Glutamatergic neuron (in vitro differentiated cells): Measurements from ENCODE around the gene SLC40A1. TPM values are rescaled to one million over a fixed set of nuclear protein-coding genes. Genes with fewer than 3 reads are reported as not detected.

Experiments used
- DNase-seq: peaks from one replicate; pipeline ENCODE4 v3.0.0; 2022
- H3K27ac Mint-ChIP-seq: one replicate; pipeline ENCODE4 v1.8.0; 2020; ENCODE audit warnings: mild to moderate bottlenecking, mixed read lengths, inconsistent platforms; ENCODE audit not compliant: unreplicated experiment
- H3K27me3 Mint-ChIP-seq: one replicate; pipeline ENCODE4 v1.8.0; 2020; ENCODE audit warnings: mild to moderate bottlenecking, moderate library complexity, mixed read lengths, inconsistent platforms; ENCODE audit not compliant: unreplicated experiment
- H3K36me3 Mint-ChIP-seq: one replicate; pipeline ENCODE4 v1.8.0; 2020; ENCODE audit warnings: mild to moderate bottlenecking, mixed read lengths, inconsistent platforms; ENCODE audit not compliant: unreplicated experiment
- H3K4me1 Mint-ChIP-seq: one replicate; pipeline ENCODE4 v1.8.0; 2020; ENCODE audit warnings: mild to moderate bottlenecking, low read depth, mixed read lengths, inconsistent platforms; ENCODE audit not compliant: unreplicated experiment
- H3K4me3 Mint-ChIP-seq: one replicate; pipeline ENCODE4 v1.8.0; 2020; ENCODE audit warnings: mild to moderate bottlenecking, mixed read lengths, inconsistent platforms; ENCODE audit not compliant: unreplicated experiment
- H3K9me3 Mint-ChIP-seq: one replicate; pipeline ENCODE4 v1.8.0; 2020; ENCODE audit warnings: mild to moderate bottlenecking, moderate library complexity, mixed read lengths, inconsistent platforms; ENCODE audit not compliant: unreplicated experiment
- total RNA-seq: library from RNA; stranded (reverse); fragmentation: NEBNext Ultra II Directional; extraction: Animal tissue kit (Norgen Biotek cat#: 25700); gene quantifications from one replicate; pipeline ENCODE4 v1.2.1, GENCODE V29; 2021; ENCODE audit not compliant: unreplicated experiment
- TF ChIP-seq, protein P1 (sequence below): fragments of 200-600 bp; sonication (generic); IDR thresholded peaks from one replicate; pipeline ENCODE4 v1.5.0; 2021; ENCODE audit not compliant: partially characterized antibody, unreplicated experiment

The SLC40A1 gene
- total RNA-seq, 1 donor from 2014 or later, result 0.56 TPM

DNA sequence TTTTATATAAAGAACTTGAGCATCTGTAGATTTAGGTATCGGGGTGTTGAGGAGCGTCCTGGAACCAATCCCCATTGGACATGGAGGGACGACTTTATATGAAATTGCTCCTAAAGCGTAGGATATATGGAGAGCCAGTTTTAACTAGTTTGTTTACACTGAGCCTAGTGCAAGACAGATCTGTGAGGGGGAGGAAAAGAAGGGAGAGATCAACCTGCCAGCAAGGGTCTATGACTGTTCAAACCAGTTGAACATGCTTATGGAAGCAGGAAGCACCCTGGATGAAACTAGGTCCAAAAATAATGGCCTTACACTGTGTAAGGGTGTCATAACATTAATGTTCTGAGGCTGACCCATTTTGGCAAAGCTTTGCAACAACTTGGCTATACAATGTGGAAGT, 34.0 kb upstream of the SLC40A1 start:
- TF ChIP-seq, protein P1, sequence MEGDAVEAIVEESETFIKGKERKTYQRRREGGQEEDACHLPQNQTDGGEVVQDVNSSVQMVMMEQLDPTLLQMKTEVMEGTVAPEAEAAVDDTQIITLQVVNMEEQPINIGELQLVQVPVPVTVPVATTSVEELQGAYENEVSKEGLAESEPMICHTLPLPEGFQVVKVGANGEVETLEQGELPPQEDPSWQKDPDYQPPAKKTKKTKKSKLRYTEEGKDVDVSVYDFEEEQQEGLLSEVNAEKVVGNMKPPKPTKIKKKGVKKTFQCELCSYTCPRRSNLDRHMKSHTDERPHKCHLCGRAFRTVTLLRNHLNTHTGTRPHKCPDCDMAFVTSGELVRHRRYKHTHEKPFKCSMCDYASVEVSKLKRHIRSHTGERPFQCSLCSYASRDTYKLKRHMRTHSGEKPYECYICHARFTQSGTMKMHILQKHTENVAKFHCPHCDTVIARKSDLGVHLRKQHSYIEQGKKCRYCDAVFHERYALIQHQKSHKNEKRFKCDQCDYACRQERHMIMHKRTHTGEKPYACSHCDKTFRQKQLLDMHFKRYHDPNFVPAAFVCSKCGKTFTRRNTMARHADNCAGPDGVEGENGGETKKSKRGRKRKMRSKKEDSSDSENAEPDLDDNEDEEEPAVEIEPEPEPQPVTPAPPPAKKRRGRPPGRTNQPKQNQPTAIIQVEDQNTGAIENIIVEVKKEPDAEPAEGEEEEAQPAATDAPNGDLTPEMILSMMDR, result no peak
- Mint-ChIP-seq H3K4me3 (no peak overlapping the region), H3K36me3 (no peaks in the 10 kb centered on the region), H3K4me1 (no peaks in the 10 kb centered on the region), H3K27ac (no peak overlapping the region), H3K9me3 (no peaks in the 10 kb centered on the region), H3K27me3 (no peaks in the 10 kb centered on the region)
- DNase-seq, result no peak

GRCh38 chr2:189613650-189614420, 33.2 kb upstream of the SLC40A1 start:
- no peak overlapping the region for H3K4me3 Mint-ChIP-seq
- H3K4me1 Mint-ChIP-seq, result no peaks in the 10 kb centered on the region
- no peaks in the 10 kb centered on the region for H3K9me3 Mint-ChIP-seq
- no peaks in the 10 kb centered on the region for H3K36me3 Mint-ChIP-seq
- no peak for DNase-seq
- H3K27ac Mint-ChIP-seq, result no peak overlapping the region
- TF ChIP-seq, protein P1, result no peak
- no peaks in the 10 kb centered on the region for H3K27me3 Mint-ChIP-seq

DNA sequence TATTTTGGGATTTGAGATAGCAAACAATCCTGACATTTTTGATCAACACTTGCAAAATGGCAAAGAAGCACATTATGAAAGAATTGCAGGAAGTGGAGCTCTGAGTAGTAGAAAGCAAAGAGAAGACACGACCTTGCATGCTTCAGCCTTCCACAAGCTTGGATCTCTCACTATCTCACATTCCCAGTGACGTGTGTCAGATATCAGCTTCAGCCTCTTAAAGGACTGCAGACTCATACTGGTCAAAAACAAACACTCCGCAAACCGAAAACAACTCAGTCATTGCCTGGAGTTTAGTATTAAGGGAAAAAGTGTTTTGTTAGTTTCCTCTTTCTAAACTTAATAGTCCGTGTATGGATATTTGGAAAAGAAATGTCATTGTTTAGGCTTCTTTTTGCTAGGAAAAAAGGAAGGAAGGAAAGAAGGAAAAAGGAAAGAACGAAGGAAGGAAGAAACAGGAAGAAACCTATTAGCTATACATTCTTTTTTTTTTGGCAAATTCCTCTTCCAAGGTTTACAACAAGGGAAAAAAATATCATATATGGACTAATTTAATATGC, 32.6 kb upstream of the SLC40A1 start:
- Mint-ChIP-seq H3K4me1 (no peaks in the 10 kb centered on the region), H3K36me3 (no peaks in the 10 kb centered on the region), H3K27me3 (no peaks in the 10 kb centered on the region), H3K9me3 (no peaks in the 10 kb centered on the region), H3K4me3 (no peak overlapping the region), H3K27ac (no peak overlapping the region)
- TF ChIP-seq, protein P1, result no peak
- no peak for DNase-seq

- Mint-ChIP-seq H3K27me3 (no peaks in the 10 kb centered on the region), H3K36me3 (no peaks in the 10 kb centered on the region), H3K4me3 (no peak overlapping the region), H3K9me3 (no peaks in the 10 kb centered on the region), H3K4me1 (no peaks in the 10 kb centered on the region), H3K27ac (no peak overlapping the region)
- DNase-seq, result no peak
- TF ChIP-seq, protein P1, result no peak
These were observed 30.1 kb upstream of the SLC40A1 start for GRCh38 chr2:189610700-189611099.

- Mint-ChIP-seq H3K27me3 (no peaks in the 10 kb centered on the region), H3K27ac (no peak overlapping the region), H3K9me3 (no peaks in the 10 kb centered on the region), H3K36me3 (no peaks in the 10 kb centered on the region), H3K4me1 (no peaks in the 10 kb centered on the region), H3K4me3 (no peak overlapping the region)
- TF ChIP-seq, protein P1, result no peak
- DNase-seq, result no peak
These were observed 29.3 kb upstream of the SLC40A1 start for GRCh38 chr2:189609853-189610252.
